HG03045 (cell line): ENCODE results near the gene CCN6.

Experiments used
- ATAC-seq: cut with Tn5 transposase; IDR thresholded peaks from one replicate; pipeline ENCODE4 v1.9.1; 2021; ENCODE audit warnings: mild to moderate bottlenecking, moderate library complexity; ENCODE audit not compliant: unreplicated experiment

Gene CCN6

DNA sequence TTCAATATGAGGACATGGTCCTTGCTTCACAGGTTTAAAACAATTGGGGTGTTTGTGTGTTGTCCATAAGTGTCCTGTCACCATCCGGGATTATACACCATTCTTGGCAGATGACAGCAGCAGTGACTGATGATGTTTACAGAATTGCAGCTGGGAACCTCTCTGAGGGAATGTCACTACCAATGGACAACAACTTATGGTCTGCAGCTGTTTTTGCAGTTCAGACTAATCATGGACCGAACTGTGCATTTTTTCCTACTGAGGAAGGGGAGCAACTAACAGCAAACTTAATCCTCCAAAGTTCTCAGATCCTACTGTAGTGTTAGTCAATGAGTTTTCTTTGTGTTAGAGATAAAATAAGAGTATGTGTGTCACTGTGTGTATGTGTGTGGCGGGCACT lies 59.5 kb downstream of the CCN6 start:
- no peak for ATAC-seq

DNA sequence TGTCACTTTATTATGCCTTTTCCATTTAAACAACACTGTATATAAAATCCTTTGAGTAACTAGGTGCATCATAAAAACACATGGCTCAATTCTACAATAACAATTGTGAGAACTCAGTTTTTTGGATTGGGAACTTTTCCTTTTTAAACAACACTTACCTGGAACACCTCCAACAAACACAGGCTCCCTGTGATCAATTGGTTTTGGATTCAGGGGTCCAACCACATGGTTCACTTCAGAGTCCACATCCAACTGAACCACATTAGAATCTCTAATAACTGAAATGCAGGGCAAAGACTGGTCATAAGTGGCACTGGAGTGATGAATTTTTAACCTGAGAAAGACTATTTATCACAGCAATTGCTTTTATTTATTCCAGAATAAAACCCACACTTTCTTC lies 60.0 kb downstream of the CCN6 start:
- no peak for ATAC-seq

- ATAC-seq = no peak
These were observed 60.8 kb downstream of the CCN6 start for GRCh38 chr6:112114577-112115223.

- ATAC-seq = no peak
These were observed 62.3 kb downstream of the CCN6 start for GRCh38 chr6:112116221-112116620.

DNA sequence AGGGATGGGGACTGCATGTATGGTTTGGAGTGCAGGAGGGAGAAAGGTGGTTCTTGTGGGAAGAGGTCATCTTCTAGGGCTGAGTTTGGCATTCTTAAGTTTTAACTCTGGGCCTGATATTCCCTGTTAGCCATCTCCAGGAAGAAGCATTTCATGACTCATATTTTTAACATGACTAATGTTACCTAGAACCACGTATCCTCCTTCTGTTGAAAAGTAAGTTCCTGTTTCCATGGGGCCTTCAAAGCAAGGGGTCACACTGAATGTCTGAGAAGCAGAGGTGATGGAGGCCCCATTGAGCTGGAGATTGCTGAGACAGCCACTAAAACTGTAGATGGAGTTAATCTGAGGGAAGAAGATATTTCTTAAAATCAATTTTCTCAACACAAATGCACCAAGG lies 63.6 kb downstream of the CCN6 start:
- no peak for ATAC-seq

DNA sequence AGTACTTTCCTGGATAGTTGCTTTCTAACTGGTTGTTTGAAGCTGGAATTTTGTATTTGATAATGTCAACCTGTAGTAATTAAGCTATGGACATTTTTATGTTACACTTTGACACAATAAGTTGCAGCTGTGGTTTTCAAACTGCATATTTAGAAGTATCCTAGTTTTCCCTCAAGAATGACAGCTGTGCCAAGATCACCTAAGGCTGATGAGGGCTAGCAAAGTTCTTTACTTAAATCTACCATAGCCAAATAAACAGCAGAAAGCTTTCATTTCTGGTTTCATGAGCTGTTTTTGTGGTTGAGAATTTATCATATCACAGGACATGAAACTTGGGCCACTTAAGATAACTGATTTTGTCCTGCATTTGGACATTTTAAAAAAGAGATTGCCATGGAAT lies 64.1 kb downstream of the CCN6 start:
- no peak for ATAC-seq
